Activated CD8-positive, alpha-beta T cell treated with anti-CD3 and anti-CD28 coated beads, Interleukin-2, amount 10 ng/mL, durations not matched to agents 7 days and 5 days (primary cell): ENCODE data around the gene HSPA2. TPM values are rescaled to one million over a fixed set of nuclear protein-coding genes. Genes with fewer than 3 reads are reported as not detected.

Source experiments
- ATAC-seq: fragments of 150-1000 bp; cut with Tn5 transposase; one replicate; pipeline ENCODE4 v1.10.0; 2021; ENCODE audit warnings: moderate library complexity
- CTCF ChIA-PET: fragments of 350-600 bp; sonication (Branson Sonifier 250); formaldehyde crosslinking; loops from one replicate; lab custom pipeline; 2021; ENCODE audit warnings: antibody characterized with exemption; lab: Charles Lee
- POLR2A ChIA-PET: fragments of 350-600 bp; sonication (Branson Sonifier 250); formaldehyde crosslinking; loops from one replicate; lab custom pipeline; 2021; ENCODE audit warnings: antibody characterized with exemption; lab: Charles Lee
- DNase-seq: peaks from one replicate; pipeline ENCODE4 v3.0.0-alpha.2; 2020
- H3K27ac Mint-ChIP-seq: one replicate; pipeline ENCODE4 v1.8.0; 2021; ENCODE audit warnings: mild to moderate bottlenecking, mixed read lengths
- H3K27me3 Mint-ChIP-seq: one replicate; pipeline ENCODE4 v1.8.0; 2021; ENCODE audit warnings: low read depth, mixed read lengths
- H3K36me3 Mint-ChIP-seq: one replicate; pipeline ENCODE4 v1.8.0; 2021; ENCODE audit warnings: low read depth, mixed read lengths
- H3K4me1 Mint-ChIP-seq: one replicate; pipeline ENCODE4 v1.8.0; 2021; ENCODE audit warnings: low read depth, mixed read lengths
- H3K4me3 Mint-ChIP-seq: one replicate; pipeline ENCODE4 v1.8.0; 2021; ENCODE audit warnings: mild to moderate bottlenecking, mixed read lengths
- H3K9me3 Mint-ChIP-seq: one replicate; pipeline ENCODE4 v1.8.0; 2022; ENCODE audit warnings: mixed read lengths; ENCODE audit not compliant: insufficient read depth
- total RNA-seq, 2 experiments: library from RNA; stranded (reverse); gene quantifications; one replicate each; pipeline ENCODE4 v1.2.3, GENCODE V29; 2021

Gene HSPA2
- total RNA-seq, 2 experiments from 2014 or later, result 1.7 to 2.2 TPM

DNA sequence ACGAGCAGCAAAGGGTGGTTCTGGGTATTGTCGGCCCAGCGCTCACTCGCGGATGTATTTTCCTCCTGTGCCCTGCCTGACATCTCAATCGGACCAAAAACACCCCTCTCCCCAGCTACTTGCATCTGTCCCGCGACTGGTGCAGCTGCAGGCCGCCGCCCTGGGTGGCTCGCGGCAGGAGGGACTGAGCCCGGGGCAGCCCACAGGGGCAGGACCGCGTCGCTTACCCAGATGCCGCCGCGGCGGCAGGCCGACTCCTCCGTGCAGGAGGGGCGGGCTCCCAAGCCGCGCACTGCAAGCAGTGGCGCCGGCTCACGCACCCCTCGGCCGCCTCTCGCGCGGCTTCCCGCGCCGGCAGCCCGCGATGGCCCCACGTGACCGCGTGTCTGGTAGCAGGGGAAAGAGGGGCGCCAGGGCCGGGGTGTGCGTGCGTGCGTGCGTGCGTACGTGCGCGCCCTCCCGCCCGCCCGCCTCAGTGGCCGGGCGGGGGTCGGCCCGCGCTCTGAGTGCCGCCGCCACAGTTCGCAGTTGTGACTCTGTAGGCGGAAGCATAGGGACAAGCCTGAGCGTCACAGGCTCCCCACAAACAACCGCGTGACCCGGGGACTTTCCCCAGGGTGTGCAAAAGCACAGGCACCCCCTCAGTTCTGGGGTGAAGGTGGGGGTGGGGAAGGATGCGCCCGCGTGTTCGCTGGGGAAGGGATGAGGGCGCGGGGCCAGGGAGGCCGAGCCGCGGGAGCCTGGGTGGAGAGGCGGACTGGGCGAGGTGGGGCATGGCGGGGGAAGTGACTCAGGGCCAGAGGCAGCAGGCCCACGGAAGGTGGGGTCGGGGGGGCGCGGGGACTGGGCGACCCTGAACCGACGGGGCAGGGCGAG lies 36.9 kb upstream of the HSPA2 start, which contains the start of gene ZBTB25:
Gene ZBTB25 (minus strand): TSS at position 405 of the 876 bp plus-strand sequence. CDS start 13,305 bp downstream, outside the sequence.
- ATAC-seq, result peak; percentile 72
- Mint-ChIP-seq H3K27ac (peak within 1 kb of the TSS; percentile 100), H3K4me1 (peaks cover 50% of the 10 kb centered on the region), H3K27me3 (no peaks in the 10 kb centered on the region), H3K9me3 (no peaks in the 10 kb centered on the region), H3K36me3 (peaks cover 63% of the 10 kb centered on the region), H3K4me3 (peak within 1 kb of the TSS; percentile 96)
- POLR2A ChIA-PET, result interaction anchor here (0.9 to 5.6 kb wide), 19 partner anchors 7 to 166 kb away, joined by 3 to 55 read pairs (median 7); partner anchors contain the start of genes HSPA2 and MTHFD1
- CTCF ChIA-PET, result interaction anchor here (0.9 to 2.7 kb wide), 8 partner anchors 7 to 160 kb away, joined by 3 to 22 read pairs (median 6); partner anchors contain the start of genes HSPA2 and MTHFD1
- DNase-seq, result peak; percentile 97

GRCh38 chr14:64504310-64504896 lies 36.1 kb upstream of the HSPA2 start, which contains the start of gene ZBTB1:
ZBTB1 (plus strand) TSS chr14:64504770; CDS start chr14:64521505, 16,735 bp downstream.
- no peaks in the 10 kb centered on the region for H3K27me3 Mint-ChIP-seq
- no peaks in the 10 kb centered on the region for H3K9me3 Mint-ChIP-seq
- DNase-seq (peak; percentile 91), ATAC-seq (peak; percentile 57)
- ChIA-PET POLR2A (interaction anchor here (1.0 to 5.6 kb wide), 13 partner anchors 9 to 167 kb away, joined by 3 to 55 read pairs (median 5); partner anchors contain the start of genes AKAP5, HSPA2 and MTHFD1), CTCF (interaction anchor here (0.9 to 2.4 kb wide), 3 partner anchors 36 to 166 kb away, joined by 3 to 6 read pairs (median 6); partner anchors contain the start of genes HSPA2 and MTHFD1)
- peaks cover 54% of the 10 kb centered on the region for H3K4me1 Mint-ChIP-seq
- H3K27ac Mint-ChIP-seq, result peak within 1 kb of the TSS; percentile 100
- H3K4me3 Mint-ChIP-seq, result peak within 1 kb of the TSS; percentile 85
- peaks cover 62% of the 10 kb centered on the region for H3K36me3 Mint-ChIP-seq

DNA sequence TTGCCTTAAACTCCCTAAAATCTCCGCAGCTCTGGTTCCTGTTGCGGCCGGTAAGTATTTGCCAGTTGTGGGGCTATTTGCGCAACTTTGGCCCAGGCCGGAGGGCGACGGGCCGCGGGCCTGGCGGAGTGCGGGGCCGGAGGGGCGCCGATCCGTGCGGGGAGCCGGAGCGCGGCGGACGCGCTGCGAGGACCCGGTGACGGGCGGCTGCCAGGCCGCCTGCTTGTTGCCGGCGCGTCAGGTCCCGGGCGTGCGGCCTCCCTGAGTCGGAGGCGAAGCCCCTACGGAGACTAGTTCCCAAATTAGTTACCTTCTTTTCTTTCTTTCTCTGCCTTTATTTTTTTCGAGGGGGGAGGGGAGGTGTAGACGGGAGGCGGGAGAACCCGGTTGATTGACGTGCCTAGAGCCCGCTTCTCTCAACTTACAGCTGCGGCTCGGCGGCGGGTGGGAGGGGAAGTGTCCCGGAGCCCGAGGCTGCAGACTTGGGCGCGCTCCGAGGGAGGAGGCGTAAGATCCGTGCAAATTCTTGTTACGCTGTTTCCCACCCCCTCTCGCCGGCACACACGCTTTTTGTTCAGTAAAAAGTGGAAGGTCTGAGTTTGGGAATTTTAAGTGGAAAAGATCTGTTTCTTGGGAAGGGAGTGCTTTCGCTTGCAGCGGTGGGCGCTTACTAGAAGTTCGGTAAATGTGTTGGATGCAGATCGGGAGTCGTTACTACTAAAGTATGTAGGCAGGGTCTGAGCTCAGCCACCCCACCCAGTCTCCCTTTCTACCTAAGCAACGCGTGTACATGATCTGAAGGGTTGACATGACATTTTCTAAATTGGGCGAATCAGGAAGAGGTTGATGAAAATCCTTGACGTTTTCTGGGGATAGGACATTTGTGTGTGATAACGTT lies 35.4 kb upstream of the HSPA2 start:
- ATAC-seq, result peak; percentile 32
- peak; percentile 92 for DNase-seq
- CTCF ChIA-PET, result interaction anchor here (0.9 to 1.3 kb wide), 4 partner anchors 117 to 167 kb away, joined by 3 to 6 read pairs (median 4); partner anchors contain the start of gene MTHFD1
- POLR2A ChIA-PET, result interaction anchor here (0.6 to 5.6 kb wide), 17 partner anchors 10 to 167 kb away, joined by 3 to 55 read pairs (median 4); partner anchors contain the start of genes AKAP5, HSPA2 and MTHFD1
- Mint-ChIP-seq H3K4me1 (peaks cover 52% of the 10 kb centered on the region), H3K9me3 (no peaks in the 10 kb centered on the region), H3K36me3 (peaks cover 55% of the 10 kb centered on the region), H3K4me3 (peak overlapping the region; percentile 85), H3K27me3 (no peaks in the 10 kb centered on the region), H3K27ac (peak overlapping the region; percentile 100)

DNA sequence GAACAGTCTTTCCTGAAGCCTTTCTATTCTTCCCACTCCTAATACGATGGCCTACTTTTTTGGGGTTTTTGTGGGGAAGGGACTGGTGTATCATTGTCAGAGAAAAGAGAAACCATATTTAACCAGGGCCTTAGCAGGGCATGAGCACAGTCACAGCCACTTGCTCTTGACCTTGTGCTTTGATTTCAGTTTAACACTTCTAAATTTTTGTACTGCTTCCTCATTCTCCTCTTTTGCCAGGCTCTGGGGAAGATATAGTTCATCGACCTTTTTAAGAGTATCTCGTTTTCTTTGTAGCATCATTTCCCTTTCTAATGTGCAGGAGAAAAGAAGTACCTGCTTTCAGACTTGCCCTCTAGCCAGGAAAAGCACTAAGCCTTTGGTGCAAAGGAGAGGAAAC lies 33.8 kb upstream of the HSPA2 start:
- ChIA-PET POLR2A (no interaction called here), CTCF (no interaction called here)
- Mint-ChIP-seq H3K9me3 (no peaks in the 10 kb centered on the region), H3K36me3 (peaks cover 55% of the 10 kb centered on the region), H3K27ac (peak overlapping the region; percentile 98), H3K4me1 (peaks cover 56% of the 10 kb centered on the region), H3K4me3 (peak overlapping the region; percentile 85), H3K27me3 (no peaks in the 10 kb centered on the region)
- no peak for DNase-seq
- ATAC-seq, result no peak

GRCh38 chr14:64507376-64508156 lies 33.0 kb upstream of the HSPA2 start:
- Mint-ChIP-seq H3K27me3 (no peaks in the 10 kb centered on the region), H3K4me3 (peak overlapping the region; percentile 85), H3K9me3 (no peaks in the 10 kb centered on the region), H3K4me1 (peaks cover 55% of the 10 kb centered on the region), H3K27ac (peak overlapping the region; percentile 98), H3K36me3 (peaks cover 47% of the 10 kb centered on the region)
- ATAC-seq, result no peak
- ChIA-PET POLR2A (interaction anchor here (1.1 to 1.9 kb wide), 2 partner anchors 15 to 120 kb away, joined by 3 to 7 read pairs; partner anchors contain the start of gene MTHFD1), CTCF (interaction anchor here (0.7 to 1.4 kb wide), 2 partner anchors 78 to 163 kb away, joined by 3 to 5 read pairs; no protein-coding TSS in a partner anchor)
- DNase-seq, result no peak

GRCh38 chr14:64508215-64508776 lies 32.2 kb upstream of the HSPA2 start:
- Mint-ChIP-seq H3K36me3 (peaks cover 42% of the 10 kb centered on the region), H3K4me3 (peak overlapping the region; percentile 85), H3K4me1 (peaks cover 57% of the 10 kb centered on the region), H3K27me3 (no peaks in the 10 kb centered on the region), H3K9me3 (no peaks in the 10 kb centered on the region), H3K27ac (peak overlapping the region; percentile 47)
- CTCF ChIA-PET, result interaction anchor here (0.7 to 1.4 kb wide), 3 partner anchors 32 to 164 kb away, joined by 3 to 5 read pairs (median 3); no protein-coding TSS in a partner anchor
- no peak for ATAC-seq
- DNase-seq, result no peak
- POLR2A ChIA-PET, result interaction anchor here (1.1 to 1.9 kb wide), 2 partner anchors 14 to 121 kb away, joined by 3 to 7 read pairs; partner anchors contain the start of gene MTHFD1

GRCh38 chr14:64509036-64509435 lies 31.5 kb upstream of the HSPA2 start:
- CTCF ChIA-PET, result interaction anchor here (0.5 to 4.1 kb wide), 10 partner anchors 13 to 383 kb away, joined by 3 to 43 read pairs (median 4); no protein-coding TSS in a partner anchor
- H3K36me3 Mint-ChIP-seq, result peaks cover 44% of the 10 kb centered on the region
- H3K27me3 Mint-ChIP-seq, result no peaks in the 10 kb centered on the region
- no peak for ATAC-seq
- no peak for DNase-seq
- H3K27ac Mint-ChIP-seq, result peak overlapping the region; percentile 37
- H3K9me3 Mint-ChIP-seq, result no peaks in the 10 kb centered on the region
- POLR2A ChIA-PET, result interaction anchor here (1.1 to 1.9 kb wide), 2 partner anchors 13 to 122 kb away, joined by 3 to 7 read pairs; partner anchors contain the start of gene MTHFD1
- no peak overlapping the region for H3K4me3 Mint-ChIP-seq
- peaks cover 59% of the 10 kb centered on the region for H3K4me1 Mint-ChIP-seq

- peaks cover 65% of the 10 kb centered on the region for H3K4me1 Mint-ChIP-seq
- peak overlapping the region; percentile 39 for H3K27ac Mint-ChIP-seq
- ChIA-PET POLR2A (interaction anchor here (1.1 to 1.3 kb wide), 4 partner anchors 8 to 123 kb away, joined by 3 to 7 read pairs (median 4); partner anchors contain the start of gene MTHFD1), CTCF (interaction anchor here (0.6 to 4.1 kb wide), 34 partner anchors 9 to 208 kb away, joined by 3 to 43 read pairs (median 5); partner anchors contain the start of genes AKAP5 and HSPA2)
- ATAC-seq (peak; percentile 49), DNase-seq (peak; percentile 78)
- no peaks in the 10 kb centered on the region for H3K27me3 Mint-ChIP-seq
- H3K36me3 Mint-ChIP-seq, result peaks cover 35% of the 10 kb centered on the region
- H3K4me3 Mint-ChIP-seq, result peak overlapping the region; percentile 2
- no peaks in the 10 kb centered on the region for H3K9me3 Mint-ChIP-seq
These were observed 29.5 kb upstream of the HSPA2 start for GRCh38 chr14:64510825-64511671.

DNA sequence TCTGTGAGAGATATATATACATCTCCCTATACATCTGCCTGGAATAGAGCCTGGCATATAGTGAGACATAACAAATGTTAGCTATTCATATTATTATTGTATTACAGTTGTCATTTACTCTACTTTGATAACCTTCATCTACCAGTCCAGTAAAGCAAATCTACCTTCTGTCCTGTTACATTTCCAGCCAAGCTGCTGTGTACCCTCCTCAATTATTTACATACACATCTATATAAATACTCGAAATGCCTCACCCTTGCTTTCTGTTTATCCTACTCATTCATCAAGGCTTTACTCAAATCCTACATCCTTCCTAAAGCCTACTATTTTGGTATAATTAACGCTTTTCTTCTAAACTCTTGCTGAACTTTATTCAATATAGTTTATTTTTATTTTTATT lies 27.3 kb upstream of the HSPA2 start:
- no peaks in the 10 kb centered on the region for H3K9me3 Mint-ChIP-seq
- CTCF ChIA-PET, result interaction anchor here (1.7 to 2.8 kb wide), 2 partner anchors 21 to 83 kb away, joined by 5 to 22 read pairs; no protein-coding TSS in a partner anchor
- H3K4me1 Mint-ChIP-seq, result peaks cover 59% of the 10 kb centered on the region
- POLR2A ChIA-PET, result no interaction called here
- H3K4me3 Mint-ChIP-seq, result no peak overlapping the region
- no peak overlapping the region for H3K27ac Mint-ChIP-seq
- ATAC-seq (no peak), DNase-seq (no peak)
- H3K27me3 Mint-ChIP-seq, result no peaks in the 10 kb centered on the region
- peaks cover 23% of the 10 kb centered on the region for H3K36me3 Mint-ChIP-seq
